ENCODE data around the gene BRINP3.

GRCh38 chr1:190183588-190183987 lies 294.1 kb downstream of the BRINP3 start:
- TF ChIP-seq CTCF (IDR thresholded peaks at IDR 0.05; ENCODE audit: insufficient read depth, low read depth, low read length) (no peak), EZH2 (IDR thresholded peaks at IDR 0.05; ENCODE audit: insufficient read depth, low read length) (no peak)

Data from astrocyte (in vitro differentiated cells and primary cell).